K562 (cell line): ENCODE data around the gene ANO10. TPM values are rescaled to one million over a fixed set of nuclear protein-coding genes. Genes with fewer than 3 reads are reported as not detected.

ENCODE experiments used
- BACH1 ChIP-seq: fragments of 200-800 bp; sonication (Bioruptor generic); IDR thresholded peaks from 2 replicates; pipeline ENCODE4 v1.6.1; 2016; ENCODE audit warnings: missing genetic modification characterization, missing compliant biosample characterization
- CCAR2 ChIP-seq: fragments of 200-400 bp; formaldehyde crosslinking; IDR thresholded peaks from 2 replicates; pipeline ENCODE4 v1.6.1; 2017; ENCODE audit warnings: mild to moderate bottlenecking, low read depth, low read length
- DPF2 ChIP-seq: fragments of 450-650 bp; IDR thresholded peaks from 2 replicates; pipeline ENCODE4 v1.6.1; 2016
- EGR1 ChIP-seq: fragments of 450-650 bp; conservative IDR thresholded peaks from 2 replicates; pipeline ENCODE4 v1.6.1; 2017; ENCODE audit warnings: mild to moderate bottlenecking
- EHMT2 ChIP-seq: fragments of 450-650 bp; IDR thresholded peaks from 2 replicates; pipeline ENCODE4 v1.6.1; 2018; ENCODE audit warnings: antibody characterized with exemption
- ELF1 ChIP-seq: fragments of 200-800 bp; sonication (Bioruptor generic); IDR thresholded peaks from 2 replicates; pipeline ENCODE4 v1.6.1; 2016; ENCODE audit warnings: missing genetic modification characterization, missing compliant biosample characterization
- FOXJ2 ChIP-seq: fragments of 200-800 bp; sonication (Bioruptor generic); IDR thresholded peaks from 2 replicates; pipeline ENCODE4 v1.6.1; 2016; ENCODE audit warnings: missing genetic modification characterization, missing compliant biosample characterization
- GATA2 ChIP-seq: sonication (generic); formaldehyde crosslinking; IDR thresholded peaks from 2 replicates; pipeline ENCODE4 v1.4.0; 2020; ENCODE audit warnings: mild to moderate bottlenecking, missing genetic modification reagents
- LARP7 ChIP-seq: fragments of 450-650 bp; IDR thresholded peaks from 2 replicates; pipeline ENCODE4 v1.6.1; 2016
- MED1 ChIP-seq: sonication (generic); formaldehyde crosslinking; IDR thresholded peaks from 2 replicates; pipeline ENCODE4 v1.8.1; 2023; ENCODE audit warnings: missing genetic modification reagents, borderline replicate concordance
- MEIS2 ChIP-seq: fragments of 450-650 bp; IDR thresholded peaks from 2 replicates; pipeline ENCODE4 v1.6.1; 2014; ENCODE audit warnings: mild to moderate bottlenecking; ENCODE audit not compliant: partially characterized antibody
- MYBL2 ChIP-seq, 2 experiments: fragments of 450-650 bp in 1 of 2; sonication (generic) in 1 of 2; formaldehyde crosslinking in 1 of 2; IDR thresholded peaks; 2 replicates each; pipeline versions ENCODE4 v1.6.1 to v1.8.1; 2017 to 2022; ENCODE audit warnings: borderline replicate concordance in 1 of 2, inconsistent platforms in 1 of 2, low read depth in 1 of 2, mild to moderate bottlenecking in 1 of 2, missing genetic modification reagents in 1 of 2, moderate library complexity in 1 of 2
- MYNN ChIP-seq, 2 experiments: sonication (generic); formaldehyde crosslinking in 1 of 2; IDR thresholded peaks; 2 replicates each; pipeline versions ENCODE4 v1.5.0 to v1.6.1; 2016 to 2020; ENCODE audit warnings: antibody characterized with exemption in 1 of 2, missing genetic modification reagents in 1 of 2
- NELFE ChIP-seq: IDR thresholded peaks from 2 replicates; pipeline ENCODE4 v1.6.1; 2011; ENCODE audit warnings: mild to moderate bottlenecking; ENCODE audit not compliant: insufficient read depth, insufficient read length
- NFATC3 ChIP-seq: fragments of 450-650 bp; IDR thresholded peaks from 2 replicates; pipeline ENCODE4 v1.6.1; 2017; ENCODE audit warnings: mild to moderate bottlenecking
- NFE2L1 ChIP-seq: fragments of 450-650 bp; IDR thresholded peaks from 2 replicates; pipeline ENCODE4 v1.6.1; 2016; ENCODE audit warnings: missing genetic modification characterization, low read depth, mild to moderate bottlenecking, missing compliant biosample characterization, moderate library complexity, borderline replicate concordance
- NFRKB ChIP-seq: fragments of 450-650 bp; IDR thresholded peaks from 2 replicates; pipeline ENCODE4 v1.6.1; 2016; ENCODE audit warnings: low read depth
- POLR2A ChIP-seq: fragments of 450-650 bp; conservative IDR thresholded peaks from 2 replicates; pipeline ENCODE4 v1.6.1; 2016
- PTBP1 ChIP-seq: fragments of 200-400 bp; formaldehyde crosslinking; IDR thresholded peaks from 2 replicates; pipeline ENCODE4 v1.6.1; 2017; ENCODE audit warnings: low read depth, low read length
- PTRF ChIP-seq: fragments of 450-650 bp; IDR thresholded peaks from 2 replicates; pipeline ENCODE4 v1.6.1; 2016; ENCODE audit warnings: mild to moderate bottlenecking, missing genetic modification characterization, missing compliant biosample characterization
- RBM25 ChIP-seq: fragments of 200-400 bp; formaldehyde crosslinking; IDR thresholded peaks from 2 replicates; pipeline ENCODE4 v1.6.1; 2018; ENCODE audit warnings: low read length, low read depth, moderate library complexity; ENCODE audit not compliant: severe bottlenecking
- SMARCE1 ChIP-seq: fragments of 450-650 bp; IDR thresholded peaks from 2 replicates; pipeline ENCODE4 v1.7.1; 2016; ENCODE audit warnings: mild to moderate bottlenecking
- ZNF143 ChIP-seq: sonication (generic); formaldehyde crosslinking; IDR thresholded peaks from 2 replicates; pipeline ENCODE4 v1.9.0; 2022; ENCODE audit warnings: mild to moderate bottlenecking, missing genetic modification reagents
- ZNF253 ChIP-seq: fragments of 250-450 bp; sonication (Bioruptor Pico); conservative IDR thresholded peaks from 2 replicates; pipeline ENCODE4 v1.6.1; 2021; ENCODE audit warnings: mild to moderate bottlenecking
- ZNF583 ChIP-seq: fragments of 250-450 bp; sonication (Bioruptor Pico); IDR thresholded peaks from 2 replicates; pipeline ENCODE4 v1.4.0; 2020
- ZNF668 ChIP-seq: fragments of 250-450 bp; sonication (Bioruptor Pico); IDR thresholded peaks from 2 replicates; pipeline ENCODE4 v1.8.0; 2022; ENCODE audit warnings: mild to moderate bottlenecking, inconsistent platforms
- polyA plus RNA-seq, 8 experiments: library from polyadenylated mRNA; depleted of rRNA in 4 of 8; stranded (reverse) in 5 of 8; unstranded in 3 of 8; fragments of >200 nt; fragmentation: Nextera tagmentation in 2 of 8; fragmentation: Illumina TruSeq in 1 of 8; extraction: Ambion mirVana in 2 of 8; extraction: Trizol in 1 of 8; gene quantifications; 2 replicates each; pipeline versions ENCODE4 v1.2.1 to v1.2.3, GENCODE V29; 2011 to 2014; ENCODE audit warnings: inconsistent platforms in 1 of 8, missing spikeins in 1 of 8
- total RNA-seq, 7 experiments: library from RNA; depleted of rRNA in 6 of 7; stranded (reverse); fragments of >200 nt in 6 of 7; fragmentation: Illumina TruSeq in 2 of 7; extraction: Trizol in 2 of 7; gene quantifications; 2 replicates each; pipeline versions ENCODE4 v1.2.1 to v1.2.3, GENCODE V29; 2011 to 2021; ENCODE audit warnings: low replicate concordance in 1 of 7
- TF ChIP-seq, protein P1 (sequence below): sonication (generic); formaldehyde crosslinking; IDR thresholded peaks from 2 replicates; pipeline ENCODE4 v1.8.1; 2023; ENCODE audit warnings: mild to moderate bottlenecking, missing genetic modification reagents
- TF ChIP-seq, protein P2 (sequence below): sonication (generic); formaldehyde crosslinking; IDR thresholded peaks from 2 replicates; pipeline ENCODE4 v1.8.1; 2023; ENCODE audit warnings: mild to moderate bottlenecking, missing genetic modification reagents

The ANO10 gene
- total and polyA plus RNA-seq, 9 of the 15 experiments (the other 6 are each of a cell fraction or from before 2014, with no cell fraction given) = 6.4 to 46.0 (median 32.3) TPM

DNA sequence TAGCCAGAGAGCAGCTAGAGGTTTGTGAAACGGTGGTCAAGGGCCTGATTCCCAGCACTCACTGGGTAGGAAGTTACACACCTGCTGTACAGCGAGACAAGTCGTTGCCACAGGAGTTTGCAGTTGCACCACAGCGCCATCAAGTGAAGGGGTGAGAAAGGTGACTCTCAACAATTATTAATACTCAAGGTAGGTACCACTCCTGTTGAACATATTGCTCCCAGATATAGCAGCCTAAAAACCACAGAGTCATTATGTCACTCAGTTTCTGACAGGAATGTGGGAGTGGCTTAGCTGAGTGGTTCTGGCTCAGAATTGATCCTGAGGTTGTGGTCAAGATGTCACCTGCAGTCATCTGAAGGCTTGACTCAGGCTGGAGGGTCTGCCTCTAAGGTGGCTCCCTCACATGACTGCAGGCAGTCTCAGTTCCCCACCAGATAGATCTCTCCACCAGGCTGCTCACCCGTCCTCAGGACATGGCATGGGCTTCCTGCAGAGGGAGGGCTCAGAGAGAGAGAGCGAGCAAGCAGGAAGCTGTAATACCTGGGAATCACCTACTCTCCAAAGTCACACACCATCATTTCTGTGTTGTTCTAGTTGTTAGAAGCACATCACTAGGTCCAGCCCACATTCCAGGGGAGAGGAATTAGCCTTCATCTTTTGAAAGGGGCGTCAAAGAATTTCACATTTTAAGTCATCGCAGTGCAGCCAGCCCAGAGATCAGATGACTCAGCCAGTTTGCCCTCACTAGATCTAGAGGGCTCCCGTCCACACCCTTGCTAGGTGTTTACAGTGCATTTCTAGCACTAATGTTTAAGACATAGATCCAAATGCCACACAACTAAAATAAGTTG is 17.0 kb upstream of the ANO10 start (continued):
- TF ChIP-seq NELFE (no peak), FOXJ2 (tag) (0 out of 2 replicates have a peak, but pooled peaks have one; percentile 4), PTBP1 (no peak), MYBL2 (IDR thresholded peaks at IDR 0.05; ENCODE audit: low read depth) (no peak), MYBL2 (CRISPR knock-in tag; IDR thresholded peaks at IDR 0.05; ENCODE audit: borderline replicate concordance) (no peak), MED1 (CRISPR knock-in tag) (no peak), ZNF143 (CRISPR knock-in tag) (no peak), BACH1 (peak; percentile 34; the same call in 1 of the 2 replicates), SMARCE1 (peak; percentile 64; the same call in 1 of the 2 replicates), ZNF253 (CRISPR knock-in tag) (no peak), NFE2L1 (tag) (no peak), ELF1 (no peak), POLR2A (no peak), NFRKB (no peak), EGR1 (no peak), CCAR2 (no peak), LARP7 (no peak), MYNN (IDR thresholded peaks at IDR 0.05) (no peak), MYNN (CRISPR knock-in tag; IDR thresholded peaks at IDR 0.05) (no peak), NFATC3 (no peak), RBM25 (no peak), EHMT2 (no peak), MEIS2 (peak; percentile 96), ZNF668 (no peak), DPF2 (peak; percentile 75), PTRF (tag) (no peak), GATA2 (no peak), ZNF583 (peak; percentile 29; the same call in 1 of the 2 replicates)
- TF ChIP-seq, protein P1, sequence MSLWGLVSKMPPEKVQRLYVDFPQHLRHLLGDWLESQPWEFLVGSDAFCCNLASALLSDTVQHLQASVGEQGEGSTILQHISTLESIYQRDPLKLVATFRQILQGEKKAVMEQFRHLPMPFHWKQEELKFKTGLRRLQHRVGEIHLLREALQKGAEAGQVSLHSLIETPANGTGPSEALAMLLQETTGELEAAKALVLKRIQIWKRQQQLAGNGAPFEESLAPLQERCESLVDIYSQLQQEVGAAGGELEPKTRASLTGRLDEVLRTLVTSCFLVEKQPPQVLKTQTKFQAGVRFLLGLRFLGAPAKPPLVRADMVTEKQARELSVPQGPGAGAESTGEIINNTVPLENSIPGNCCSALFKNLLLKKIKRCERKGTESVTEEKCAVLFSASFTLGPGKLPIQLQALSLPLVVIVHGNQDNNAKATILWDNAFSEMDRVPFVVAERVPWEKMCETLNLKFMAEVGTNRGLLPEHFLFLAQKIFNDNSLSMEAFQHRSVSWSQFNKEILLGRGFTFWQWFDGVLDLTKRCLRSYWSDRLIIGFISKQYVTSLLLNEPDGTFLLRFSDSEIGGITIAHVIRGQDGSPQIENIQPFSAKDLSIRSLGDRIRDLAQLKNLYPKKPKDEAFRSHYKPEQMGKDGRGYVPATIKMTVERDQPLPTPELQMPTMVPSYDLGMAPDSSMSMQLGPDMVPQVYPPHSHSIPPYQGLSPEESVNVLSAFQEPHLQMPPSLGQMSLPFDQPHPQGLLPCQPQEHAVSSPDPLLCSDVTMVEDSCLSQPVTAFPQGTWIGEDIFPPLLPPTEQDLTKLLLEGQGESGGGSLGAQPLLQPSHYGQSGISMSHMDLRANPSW = 0 out of 2 replicates have a peak, but pooled peaks have one; percentile 6
- TF ChIP-seq, protein P2, sequence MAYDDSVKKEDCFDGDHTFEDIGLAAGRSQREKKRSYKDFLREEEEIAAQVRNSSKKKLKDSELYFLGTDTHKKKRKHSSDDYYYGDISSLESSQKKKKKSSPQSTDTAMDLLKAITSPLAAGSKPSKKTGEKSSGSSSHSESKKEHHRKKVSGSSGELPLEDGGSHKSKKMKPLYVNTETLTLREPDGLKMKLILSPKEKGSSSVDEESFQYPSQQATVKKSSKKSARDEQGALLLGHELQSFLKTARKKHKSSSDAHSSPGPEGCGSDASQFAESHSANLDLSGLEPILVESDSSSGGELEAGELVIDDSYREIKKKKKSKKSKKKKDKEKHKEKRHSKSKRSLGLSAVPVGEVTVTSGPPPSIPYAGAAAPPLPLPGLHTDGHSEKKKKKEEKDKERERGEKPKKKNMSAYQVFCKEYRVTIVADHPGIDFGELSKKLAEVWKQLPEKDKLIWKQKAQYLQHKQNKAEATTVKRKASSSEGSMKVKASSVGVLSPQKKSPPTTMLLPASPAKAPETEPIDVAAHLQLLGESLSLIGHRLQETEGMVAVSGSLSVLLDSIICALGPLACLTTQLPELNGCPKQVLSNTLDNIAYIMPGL = no peak
